Activated CD4-positive, alpha-beta memory T cell treated with anti-CD3 and anti-CD28 coated beads, Interleukin-2, amount 10 ng/mL, durations not matched to agents 7 days and 5 days (primary cell): Measurements from ENCODE around the gene TICAM1. TPM values are rescaled to one million over a fixed set of nuclear protein-coding genes. Genes with fewer than 3 reads are reported as not detected.
A peak's percentile ranks its signal among the peaks of the same experiment; 100 is the strongest.
"Not testable (repeated sequence)": the region's sequence is repeated elsewhere in the genome, so short reads cannot be mapped to it uniquely, and the experiment has no call there.

Experiments
- CTCF ChIA-PET: fragments of 350-600 bp; sonication (Branson Sonifier 250); formaldehyde crosslinking; loops from one replicate; lab custom pipeline; 2021; ENCODE audit warnings: antibody characterized with exemption, inconsistent platforms; lab: Charles Lee
- POLR2A ChIA-PET: fragments of 350-600 bp; sonication (Branson Sonifier 250); formaldehyde crosslinking; loops from one replicate; lab custom pipeline; 2021; ENCODE audit warnings: antibody characterized with exemption; lab: Charles Lee
- DNase-seq: peaks from one replicate; pipeline ENCODE4 v3.0.0-alpha.2; 2020
- H3K27ac Mint-ChIP-seq: one replicate; pipeline ENCODE4 v1.8.0; 2021; ENCODE audit warnings: mild to moderate bottlenecking, mixed read lengths
- H3K27me3 Mint-ChIP-seq: one replicate; pipeline ENCODE4 v1.8.0; 2021; ENCODE audit warnings: mixed read lengths
- H3K36me3 Mint-ChIP-seq: one replicate; pipeline ENCODE4 v1.8.0; 2021; ENCODE audit warnings: low read depth, mixed read lengths
- H3K4me1 Mint-ChIP-seq: one replicate; pipeline ENCODE4 v1.8.0; 2021; ENCODE audit warnings: mixed read lengths
- H3K4me3 Mint-ChIP-seq: one replicate; pipeline ENCODE4 v1.8.0; 2021; ENCODE audit warnings: mild to moderate bottlenecking, mixed read lengths
- H3K9me3 Mint-ChIP-seq: one replicate; pipeline ENCODE4 v1.8.0; 2021; ENCODE audit warnings: mixed read lengths
- total RNA-seq, 2 experiments: library from RNA; stranded (reverse); gene quantifications; one replicate each; pipeline ENCODE4 v1.2.3, GENCODE V29; 2021

TICAM1 gene
- total RNA-seq, 2 experiments from 2014 or later, result 25.9 to 26.0 TPM

- H3K4me3 Mint-ChIP-seq, result no peak overlapping the region
- peaks cover 9% of the 10 kb centered on the region for H3K4me1 Mint-ChIP-seq
- POLR2A ChIA-PET, result interaction anchor here (0.6 to 2.1 kb wide), 2 partner anchors 9 to 128 kb away, joined by 3 to 8 read pairs; partner anchors contain the start of gene FEM1A
- H3K9me3 Mint-ChIP-seq, result no peaks in the 10 kb centered on the region
- H3K27me3 Mint-ChIP-seq, result no peaks in the 10 kb centered on the region
- H3K27ac Mint-ChIP-seq, result no peak overlapping the region
- CTCF ChIA-PET, result interaction anchor here (0.6 to 5.8 kb wide), 4 partner anchors 9 to 73 kb away, joined by 3 to 32 read pairs (median 6); partner anchors contain the start of gene FEM1A
- no peak for DNase-seq
- H3K36me3 Mint-ChIP-seq, result peaks cover 15% of the 10 kb centered on the region
These were observed 30.9 kb downstream of the TICAM1 start for GRCh38 chr19:4800591-4801081.

GRCh38 chr19:4795400-4795799, 36.1 kb downstream of the TICAM1 start:
- Mint-ChIP-seq H3K27ac (no peak overlapping the region), H3K9me3 (no peaks in the 10 kb centered on the region), H3K36me3 (peaks cover 37% of the 10 kb centered on the region), H3K27me3 (no peaks in the 10 kb centered on the region), H3K4me1 (peaks cover 39% of the 10 kb centered on the region), H3K4me3 (no peak overlapping the region)
- CTCF ChIA-PET, result no interaction called here
- POLR2A ChIA-PET, result no interaction called here
- DNase-seq, result no peak

- Mint-ChIP-seq H3K36me3 (peaks cover 37% of the 10 kb centered on the region), H3K27me3 (no peaks in the 10 kb centered on the region), H3K9me3 (no peaks in the 10 kb centered on the region), H3K4me3 (no peak overlapping the region), H3K27ac (no peak overlapping the region), H3K4me1 (peaks cover 40% of the 10 kb centered on the region)
- no peak for DNase-seq
- CTCF ChIA-PET, result no interaction called here
- POLR2A ChIA-PET, result no interaction called here
These were observed 36.5 kb downstream of the TICAM1 start for GRCh38 chr19:4794971-4795370.

GRCh38 chr19:4793278-4793677, 38.2 kb downstream of the TICAM1 start:
- H3K27me3 Mint-ChIP-seq, H3K27ac Mint-ChIP-seq, POLR2A ChIA-PET, DNase-seq, H3K9me3 Mint-ChIP-seq: not testable (repeated sequence)
- H3K4me1 Mint-ChIP-seq, result peaks cover 43% of the 10 kb centered on the region
- H3K4me3 Mint-ChIP-seq, result peak overlapping the region; percentile 80
- CTCF ChIA-PET, result interaction anchor here (0.9 kb wide), 1 partner anchor 16 kb away, joined by 3 read pairs; no protein-coding TSS in a partner anchor
- peaks cover 34% of the 10 kb centered on the region for H3K36me3 Mint-ChIP-seq

GRCh38 chr19:4792866-4793195, 38.7 kb downstream of the TICAM1 start:
- ChIA-PET POLR2A (interaction anchor here (1.3 kb wide), 1 partner anchor 51 kb away, joined by 3 read pairs; no protein-coding TSS in a partner anchor), CTCF (interaction anchor here (1.1 kb wide), 1 partner anchor 17 kb away, joined by 5 read pairs; no protein-coding TSS in a partner anchor)
- H3K9me3 Mint-ChIP-seq, DNase-seq, H3K27me3 Mint-ChIP-seq: not testable (repeated sequence)
- Mint-ChIP-seq H3K4me1 (peaks cover 43% of the 10 kb centered on the region), H3K27ac (peak overlapping the region; percentile 16), H3K36me3 (peaks cover 34% of the 10 kb centered on the region), H3K4me3 (peak overlapping the region; percentile 80)

GRCh38 chr19:4792019-4792865, 39.3 kb downstream of the TICAM1 start:
- not testable (repeated sequence) for H3K9me3 Mint-ChIP-seq, H3K27me3 Mint-ChIP-seq, DNase-seq
- Mint-ChIP-seq H3K4me3 (peak overlapping the region; percentile 80), H3K4me1 (peaks cover 43% of the 10 kb centered on the region), H3K36me3 (peaks cover 34% of the 10 kb centered on the region), H3K27ac (peak overlapping the region; percentile 26)
- CTCF ChIA-PET, result interaction anchor here (0.6 to 4.4 kb wide), 17 partner anchors 9 to 321 kb away, joined by 3 to 93 read pairs (median 5); partner anchors contain the start of genes DPP9, HDGFL2 and KDM4B
- POLR2A ChIA-PET, result interaction anchor here (1.0 to 2.7 kb wide), 8 partner anchors 8 to 830 kb away, joined by 3 to 16 read pairs (median 5); partner anchors contain the start of genes DPP9, PLIN3, SAFB and SAFB2

- peaks cover 28% of the 10 kb centered on the region for H3K36me3 Mint-ChIP-seq
- CTCF ChIA-PET, result interaction anchor here (0.5 to 4.4 kb wide), 57 partner anchors 9 to 1029 kb away, joined by 3 to 93 read pairs (median 4); partner anchors contain the start of genes CHAF1A, DPP9, HDGFL2 and KDM4B
- POLR2A ChIA-PET, result interaction anchor here (0.6 to 2.7 kb wide), 15 partner anchors 9 to 831 kb away, joined by 3 to 16 read pairs (median 3); partner anchors contain the start of genes DPP9, KDM4B, PLIN3 and SAFB
- DNase-seq, result peak; percentile 99
- H3K4me3 Mint-ChIP-seq, result peak within 1 kb of the TSS; percentile 80
- H3K27me3 Mint-ChIP-seq, result no peaks in the 10 kb centered on the region
- H3K9me3 Mint-ChIP-seq, result no peaks in the 10 kb centered on the region
- peak within 1 kb of the TSS; percentile 86 for H3K27ac Mint-ChIP-seq
- peaks cover 38% of the 10 kb centered on the region for H3K4me1 Mint-ChIP-seq
These were observed 40.1 kb downstream of the TICAM1 start, which contains the start of gene FEM1A for GRCh38 chr19:4791183-4792018. TSS of gene FEM1A (plus strand) at chr19:4791734. CDS start at chr19:4791855, 121 bp downstream.

- DNase-seq, POLR2A ChIA-PET, H3K4me1 Mint-ChIP-seq, H3K4me3 Mint-ChIP-seq, H3K27me3 Mint-ChIP-seq, H3K36me3 Mint-ChIP-seq, H3K27ac Mint-ChIP-seq, H3K9me3 Mint-ChIP-seq: not testable (repeated sequence)
- CTCF ChIA-PET, result interaction anchor here (0.8 kb wide), 1 partner anchor 23 kb away, joined by 5 read pairs; no protein-coding TSS in a partner anchor
These were observed 45.0 kb downstream of the TICAM1 start for GRCh38 chr19:4786412-4787016.

- H3K4me3 Mint-ChIP-seq, result no peak overlapping the region
- no peak overlapping the region for H3K27ac Mint-ChIP-seq
- no peak for DNase-seq
- ChIA-PET CTCF (interaction anchor here (1.8 kb wide), 1 partner anchor 9 kb away, joined by 12 read pairs; the partner anchor contains the start of gene FEM1A), POLR2A (no interaction called here)
- H3K27me3 Mint-ChIP-seq, result peaks cover 8% of the 10 kb centered on the region
- H3K4me1 Mint-ChIP-seq, result no peaks in the 10 kb centered on the region
- no peaks in the 10 kb centered on the region for H3K36me3 Mint-ChIP-seq
- no peaks in the 10 kb centered on the region for H3K9me3 Mint-ChIP-seq
These were observed 49.7 kb downstream of the TICAM1 start for GRCh38 chr19:4781801-4782200.

GRCh38 chr19:4780860-4781259, 50.7 kb downstream of the TICAM1 start:
- no peak overlapping the region for H3K27ac Mint-ChIP-seq
- no peak overlapping the region for H3K4me3 Mint-ChIP-seq
- POLR2A ChIA-PET, result no interaction called here
- CTCF ChIA-PET, result interaction anchor here (0.8 kb wide), 1 partner anchor 10 kb away, joined by 3 read pairs; the partner anchor contains the start of gene FEM1A
- no peak for DNase-seq
- no peaks in the 10 kb centered on the region for H3K4me1 Mint-ChIP-seq
- no peaks in the 10 kb centered on the region for H3K9me3 Mint-ChIP-seq
- H3K27me3 Mint-ChIP-seq, result peaks cover 4% of the 10 kb centered on the region
- H3K36me3 Mint-ChIP-seq, result no peaks in the 10 kb centered on the region

GRCh38 chr19:4778124-4778523, 53.4 kb downstream of the TICAM1 start:
- H3K9me3 Mint-ChIP-seq, POLR2A ChIA-PET, H3K27me3 Mint-ChIP-seq, H3K4me1 Mint-ChIP-seq, H3K36me3 Mint-ChIP-seq, DNase-seq, H3K4me3 Mint-ChIP-seq, H3K27ac Mint-ChIP-seq: not testable (repeated sequence)
- CTCF ChIA-PET, result interaction anchor here (1.2 to 1.3 kb wide), 2 partner anchors 13 to 46 kb away, joined by 3 read pairs; partner anchors contain the start of gene FEM1A
